DND-41 (cell line): ENCODE results near the gene KDM4F.

Experiments
- CTCF ChIP-seq: IDR thresholded peaks from 2 replicates; pipeline ENCODE4 v1.5.1; 2012; ENCODE audit warnings: borderline replicate concordance, low read length, moderate library complexity, mild to moderate bottlenecking; ENCODE audit not compliant: poor library complexity, severe bottlenecking; ENCODE audit errors: extremely low read depth
- EZH2 ChIP-seq: IDR thresholded peaks from 3 replicates; pipeline ENCODE4 v1.6.1; 2012; ENCODE audit warnings: borderline replicate concordance, low read depth, mild to moderate bottlenecking, moderate library complexity, low read length, inconsistent platforms; ENCODE audit not compliant: severe bottlenecking

DNA sequence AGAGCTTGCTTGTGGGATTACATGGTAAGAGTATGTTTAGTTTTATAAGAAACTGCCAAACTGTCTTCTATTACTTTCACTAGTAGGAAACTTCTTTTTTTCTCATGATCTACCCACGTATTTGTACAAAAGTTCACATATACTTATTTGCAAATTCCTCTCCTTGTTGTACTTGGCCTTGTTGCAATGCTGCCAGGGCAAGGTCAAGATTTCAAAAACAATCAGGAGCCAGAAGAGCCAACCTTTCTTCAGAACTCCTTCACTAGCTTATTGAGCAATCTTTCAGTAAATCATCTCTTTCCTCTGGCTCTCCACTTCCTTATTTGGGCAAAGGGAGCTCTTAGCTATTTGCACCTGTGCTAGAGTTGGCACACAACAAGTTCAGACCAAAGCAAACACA lies 27.2 kb downstream of the KDM4F start:
- TF ChIP-seq CTCF (no peak), EZH2 (no peak)
